ENCODE data around the gene FBXL13.
"Not testable (repeated sequence)": the region's sequence is repeated elsewhere in the genome, so short reads cannot be mapped to it uniquely, and the experiment has no call there.

Gene FBXL13

GRCh38 chr7:103114576-103115008, 40.0 kb upstream of the FBXL13 start:
- Histone ChIP-seq H3K9me2 (ENCODE audit: low read depth, low read length) (no peaks in the 10 kb centered on the region), H3K27ac (ENCODE audit: low read depth, low read length, poor library complexity, severe bottlenecking) (no peak overlapping the region)

GRCh38 chr7:103113164-103113563, 38.6 kb upstream of the FBXL13 start:
- peaks cover 4% of the 10 kb centered on the region; the same call in 1 of the 2 replicates for H3K9me3 ChIP-seq (ENCODE audit: low read length)
- no peaks in the 10 kb centered on the region for H3K27me3 ChIP-seq (ENCODE audit: insufficient read depth, low read length)
- H3K4me3 ChIP-seq (ENCODE audit: low read depth, low read length, poor library complexity, severe bottlenecking) = no peak overlapping the region
- H3K79me2 ChIP-seq (ENCODE audit: insufficient read depth, low read length) = no peaks in the 10 kb centered on the region; the same call in 1 of the 2 replicates
- H2AFZ ChIP-seq (ENCODE audit: low read length) = no peak overlapping the region
- no peaks in the 10 kb centered on the region for H4K20me1 ChIP-seq (ENCODE audit: insufficient read depth, low read length)
- H3K9ac ChIP-seq (ENCODE audit: low read length) = no peak overlapping the region
- H3K27ac ChIP-seq (ENCODE audit: low read depth, low read length, poor library complexity, severe bottlenecking) = no peak overlapping the region
- TF ChIP-seq EZH2 (IDR thresholded peaks at IDR 0.05; ENCODE audit: borderline replicate concordance, low read length) (no peak), CTCF (IDR thresholded peaks at IDR 0.05; ENCODE audit: low read length) (no peak)
- no peak overlapping the region for H3K4me2 ChIP-seq (ENCODE audit: low read length)
- H3F3A ChIP-seq (ENCODE audit: insufficient read depth, low read length) = no peaks in the 10 kb centered on the region
- no peaks in the 10 kb centered on the region for H3K4me1 ChIP-seq (ENCODE audit: insufficient read depth, low read length, severe bottlenecking)
- H3K9me2 ChIP-seq (ENCODE audit: low read depth, low read length) = no peaks in the 10 kb centered on the region
- peaks cover 90% of the 10 kb centered on the region for H3K36me3 ChIP-seq (ENCODE audit: insufficient read depth, low read length)

More at GRCh38 chr7:103114576-103115008, 40.0 kb upstream of the FBXL13 start:
- Histone ChIP-seq H3K4me1 (ENCODE audit: insufficient read depth, low read length, severe bottlenecking) (no peaks in the 10 kb centered on the region), H3K4me2 (ENCODE audit: low read length) (no peak overlapping the region), H3K79me2 (ENCODE audit: insufficient read depth, low read length) (no peaks in the 10 kb centered on the region; the same call in 1 of the 2 replicates), H3K27me3 (ENCODE audit: insufficient read depth, low read length) (no peaks in the 10 kb centered on the region), H3F3A (ENCODE audit: insufficient read depth, low read length) (no peaks in the 10 kb centered on the region), H3K9ac (ENCODE audit: low read length) (no peak overlapping the region), H3K36me3 (ENCODE audit: insufficient read depth, low read length) (peaks cover 90% of the 10 kb centered on the region), H2AFZ (ENCODE audit: low read length) (no peak overlapping the region), H4K20me1 (ENCODE audit: insufficient read depth, low read length) (no peaks in the 10 kb centered on the region), H3K9me3 (ENCODE audit: low read length) (peaks cover 4% of the 10 kb centered on the region; the same call in 1 of the 2 replicates), H3K4me3 (ENCODE audit: low read depth, low read length, poor library complexity, severe bottlenecking) (no peak overlapping the region)
- TF ChIP-seq EZH2 (IDR thresholded peaks at IDR 0.05; ENCODE audit: borderline replicate concordance, low read length) (no peak), CTCF (IDR thresholded peaks at IDR 0.05; ENCODE audit: low read length) (no peak)

- peaks cover 77% of the 10 kb centered on the region for H3K36me3 ChIP-seq (ENCODE audit: insufficient read depth, low read length)
- H4K20me1 ChIP-seq (ENCODE audit: insufficient read depth, low read length); H3F3A ChIP-seq (ENCODE audit: insufficient read depth, low read length); H3K9me2 ChIP-seq (ENCODE audit: low read depth, low read length); H3K4me2 ChIP-seq (ENCODE audit: low read length); H3K9ac ChIP-seq (ENCODE audit: low read length); H2AFZ ChIP-seq (ENCODE audit: low read length); H3K4me3 ChIP-seq (ENCODE audit: low read depth, low read length, poor library complexity, severe bottlenecking); H3K27me3 ChIP-seq (ENCODE audit: insufficient read depth, low read length); H3K9me3 ChIP-seq (ENCODE audit: low read length); H3K79me2 ChIP-seq (ENCODE audit: insufficient read depth, low read length); H3K27ac ChIP-seq (ENCODE audit: low read depth, low read length, poor library complexity, severe bottlenecking); H3K4me1 ChIP-seq (ENCODE audit: insufficient read depth, low read length, severe bottlenecking): not testable (repeated sequence)
Measured at GRCh38 chr7:103106703-103107070, 32.1 kb upstream of the FBXL13 start.

- H3K27me3 ChIP-seq (ENCODE audit: insufficient read depth, low read length) = no peaks in the 10 kb centered on the region
- no peak overlapping the region for H3K4me2 ChIP-seq (ENCODE audit: low read length)
- H3K36me3 ChIP-seq (ENCODE audit: insufficient read depth, low read length) = peaks cover 81% of the 10 kb centered on the region
- TF ChIP-seq EZH2 (IDR thresholded peaks at IDR 0.05; ENCODE audit: borderline replicate concordance, low read length) = no peak
- TF ChIP-seq CTCF (IDR thresholded peaks at IDR 0.05; ENCODE audit: low read length) = no peak
- H3K4me1 ChIP-seq (ENCODE audit: insufficient read depth, low read length, severe bottlenecking) = no peaks in the 10 kb centered on the region
- no peak overlapping the region for H3K9ac ChIP-seq (ENCODE audit: low read length)
- H3K9me3 ChIP-seq (ENCODE audit: low read length) = no peaks in the 10 kb centered on the region
- no peaks in the 10 kb centered on the region for H4K20me1 ChIP-seq (ENCODE audit: insufficient read depth, low read length)
- H2AFZ ChIP-seq (ENCODE audit: low read length) = no peak overlapping the region
- no peaks in the 10 kb centered on the region for H3K9me2 ChIP-seq (ENCODE audit: low read depth, low read length)
- H3K27ac ChIP-seq (ENCODE audit: low read depth, low read length, poor library complexity, severe bottlenecking) = no peak overlapping the region
- no peaks in the 10 kb centered on the region for H3F3A ChIP-seq (ENCODE audit: insufficient read depth, low read length)
- H3K4me3 ChIP-seq (ENCODE audit: low read depth, low read length, poor library complexity, severe bottlenecking) = no peak overlapping the region
- H3K79me2 ChIP-seq (ENCODE audit: insufficient read depth, low read length) = no peaks in the 10 kb centered on the region
Measured at GRCh38 chr7:103106005-103106702, 31.6 kb upstream of the FBXL13 start.
